AG08395 (cell line): ENCODE measurements around the gene SLC43A3.

Source experiments
- DNase-seq: peaks from one replicate; pipeline ENCODE4 v3.0.0; 2012; ENCODE audit warnings: mixed read lengths, low spot score

Gene SLC43A3

DNA sequence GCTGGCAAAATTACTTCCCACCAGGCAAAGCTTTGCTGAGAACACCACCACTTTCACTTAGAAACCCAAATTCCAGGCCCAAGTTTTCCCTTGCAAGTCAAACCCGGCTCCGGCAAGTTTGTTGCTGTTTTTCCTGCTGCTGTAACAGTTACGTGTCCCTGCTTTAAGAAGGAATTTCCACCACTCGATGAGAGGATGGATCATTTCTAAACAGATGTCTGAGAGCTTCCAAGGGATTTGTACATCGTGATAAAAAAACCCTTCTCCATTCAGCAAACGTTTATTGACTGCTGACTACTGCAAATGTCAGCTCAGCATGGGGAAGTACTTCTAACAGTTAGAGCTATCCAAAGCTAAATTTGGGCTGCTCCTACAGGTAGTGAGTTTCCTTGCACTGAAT lies 69.1 kb downstream of the SLC43A3 start:
- DNase-seq = peak; percentile 29

DNA sequence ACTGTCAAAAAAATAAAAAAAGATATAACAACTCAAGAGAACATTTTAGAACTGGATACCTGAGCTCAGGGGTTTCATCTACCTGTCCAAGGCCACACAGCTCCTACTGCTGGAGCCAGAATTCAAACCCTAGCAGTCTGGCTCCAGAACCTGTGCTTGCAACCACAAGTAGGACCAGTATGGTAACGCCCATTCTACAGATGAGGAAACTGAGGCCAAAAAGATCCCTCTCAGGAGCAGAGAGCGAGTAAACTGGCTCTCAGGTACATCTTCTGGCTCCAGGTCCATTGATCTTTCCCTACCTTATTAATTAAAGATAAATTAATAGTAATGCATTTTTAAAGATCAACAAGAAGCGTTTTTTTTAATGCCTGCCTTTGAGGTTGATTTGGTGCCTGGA lies 69.6 kb downstream of the SLC43A3 start:
- no peak for DNase-seq
